Measurements from ENCODE around the gene HIGD1A.

The HIGD1A gene

GRCh38 chr3:42844815-42845214, 40.5 kb upstream of the HIGD1A start:
- H3K4me1 ChIP-seq (ENCODE audit: insufficient read depth, low read length, severe bottlenecking), result no peaks in the 10 kb centered on the region

DNA sequence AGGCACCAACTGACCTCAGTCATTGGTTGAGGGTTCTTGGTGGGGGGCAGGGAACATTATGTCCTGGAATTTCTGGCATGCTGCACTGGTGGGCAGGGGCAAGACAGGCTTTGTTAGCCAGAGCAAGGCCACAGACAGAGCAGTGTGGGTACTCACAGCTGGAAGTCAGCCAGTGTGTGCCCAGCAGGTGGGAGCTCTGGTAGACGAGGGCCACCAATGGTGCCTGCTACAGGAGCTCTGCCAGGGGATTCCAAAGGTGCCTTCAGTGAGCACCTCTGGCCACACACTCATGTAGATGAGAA, 40.1 kb upstream of the HIGD1A start:
- Histone ChIP-seq H3F3A (ENCODE audit: insufficient read depth, low read length) (no peaks in the 10 kb centered on the region), H3K27me3 (ENCODE audit: insufficient read depth, low read length) (no peaks in the 10 kb centered on the region), H3K79me2 (ENCODE audit: insufficient read depth, low read length) (no peaks in the 10 kb centered on the region), H3K4me2 (ENCODE audit: low read length) (no peak overlapping the region), H3K9me3 (ENCODE audit: low read length) (no peaks in the 10 kb centered on the region), H3K4me3 (ENCODE audit: low read depth, low read length, poor library complexity, severe bottlenecking) (no peak overlapping the region), H3K27ac (ENCODE audit: low read depth, low read length, poor library complexity, severe bottlenecking) (no peak overlapping the region), H2AFZ (ENCODE audit: low read length) (no peak overlapping the region), H3K36me3 (ENCODE audit: insufficient read depth, low read length) (no peaks in the 10 kb centered on the region), H3K4me1 (ENCODE audit: insufficient read depth, low read length, severe bottlenecking) (peaks cover 2% of the 10 kb centered on the region), H3K9ac (ENCODE audit: low read length) (no peak overlapping the region), H4K20me1 (ENCODE audit: insufficient read depth, low read length) (no peaks in the 10 kb centered on the region), H3K9me2 (ENCODE audit: low read depth, low read length) (no peaks in the 10 kb centered on the region)
- no peak for TF ChIP-seq EZH2 (IDR thresholded peaks at IDR 0.05; ENCODE audit: borderline replicate concordance, low read length)
- TF ChIP-seq, protein P1, sequence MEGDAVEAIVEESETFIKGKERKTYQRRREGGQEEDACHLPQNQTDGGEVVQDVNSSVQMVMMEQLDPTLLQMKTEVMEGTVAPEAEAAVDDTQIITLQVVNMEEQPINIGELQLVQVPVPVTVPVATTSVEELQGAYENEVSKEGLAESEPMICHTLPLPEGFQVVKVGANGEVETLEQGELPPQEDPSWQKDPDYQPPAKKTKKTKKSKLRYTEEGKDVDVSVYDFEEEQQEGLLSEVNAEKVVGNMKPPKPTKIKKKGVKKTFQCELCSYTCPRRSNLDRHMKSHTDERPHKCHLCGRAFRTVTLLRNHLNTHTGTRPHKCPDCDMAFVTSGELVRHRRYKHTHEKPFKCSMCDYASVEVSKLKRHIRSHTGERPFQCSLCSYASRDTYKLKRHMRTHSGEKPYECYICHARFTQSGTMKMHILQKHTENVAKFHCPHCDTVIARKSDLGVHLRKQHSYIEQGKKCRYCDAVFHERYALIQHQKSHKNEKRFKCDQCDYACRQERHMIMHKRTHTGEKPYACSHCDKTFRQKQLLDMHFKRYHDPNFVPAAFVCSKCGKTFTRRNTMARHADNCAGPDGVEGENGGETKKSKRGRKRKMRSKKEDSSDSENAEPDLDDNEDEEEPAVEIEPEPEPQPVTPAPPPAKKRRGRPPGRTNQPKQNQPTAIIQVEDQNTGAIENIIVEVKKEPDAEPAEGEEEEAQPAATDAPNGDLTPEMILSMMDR (IDR thresholded peaks at IDR 0.05; ENCODE audit: low read length), result no peak

More at GRCh38 chr3:42844815-42845214, 40.5 kb upstream of the HIGD1A start:
- Histone ChIP-seq H3K4me3 (ENCODE audit: low read depth, low read length, poor library complexity, severe bottlenecking) (no peak overlapping the region), H3K9ac (ENCODE audit: low read length) (no peak overlapping the region), H3K79me2 (ENCODE audit: insufficient read depth, low read length) (no peaks in the 10 kb centered on the region), H4K20me1 (ENCODE audit: insufficient read depth, low read length) (no peaks in the 10 kb centered on the region), H3K9me2 (ENCODE audit: low read depth, low read length) (no peaks in the 10 kb centered on the region), H3K36me3 (ENCODE audit: insufficient read depth, low read length) (no peaks in the 10 kb centered on the region), H3K4me2 (ENCODE audit: low read length) (no peak overlapping the region), H3K27me3 (ENCODE audit: insufficient read depth, low read length) (no peaks in the 10 kb centered on the region), H2AFZ (ENCODE audit: low read length) (no peak overlapping the region), H3K9me3 (ENCODE audit: low read length) (no peaks in the 10 kb centered on the region), H3K27ac (ENCODE audit: low read depth, low read length, poor library complexity, severe bottlenecking) (no peak overlapping the region), H3F3A (ENCODE audit: insufficient read depth, low read length) (no peaks in the 10 kb centered on the region)
- no peak for TF ChIP-seq EZH2 (IDR thresholded peaks at IDR 0.05; ENCODE audit: borderline replicate concordance, low read length)
- TF ChIP-seq, protein P1 (IDR thresholded peaks at IDR 0.05; ENCODE audit: low read length), result no peak

DNA sequence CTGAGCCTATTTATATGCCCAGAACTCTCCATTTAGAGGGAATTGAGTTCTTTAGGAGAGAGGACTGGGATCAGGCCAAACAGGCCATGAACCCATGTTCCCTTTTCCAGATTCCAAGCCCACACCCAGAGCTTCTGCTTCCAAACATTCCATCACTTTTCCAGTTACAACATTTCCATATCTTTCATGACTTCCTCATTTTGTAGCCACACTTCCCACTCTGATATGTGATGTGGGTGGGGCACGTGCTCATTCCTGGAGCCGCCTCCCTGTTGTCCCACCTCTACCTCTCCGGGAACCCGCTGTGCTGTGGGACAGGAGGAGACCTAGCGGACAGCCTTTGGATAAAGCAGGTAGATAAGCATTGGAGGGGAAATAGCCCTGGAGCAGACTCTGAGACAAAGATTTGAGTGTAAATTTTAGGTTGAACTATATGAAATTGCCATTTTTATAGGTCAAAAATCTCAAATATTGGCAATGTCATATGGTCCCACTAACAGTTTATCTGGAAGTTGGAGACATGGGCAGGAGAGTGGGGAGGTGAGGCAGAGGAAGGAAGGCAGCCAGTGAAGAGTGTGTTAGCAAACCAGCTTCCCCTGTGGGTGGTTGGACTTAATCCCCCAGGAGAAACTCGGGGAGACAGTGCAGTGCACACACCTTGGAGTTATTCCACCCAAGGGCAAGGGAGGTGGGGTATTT, 39.6 kb upstream of the HIGD1A start:
- Histone ChIP-seq H2AFZ (ENCODE audit: low read length) (no peak overlapping the region), H3K27me3 (ENCODE audit: insufficient read depth, low read length) (no peaks in the 10 kb centered on the region), H3K4me2 (ENCODE audit: low read length) (no peak overlapping the region), H3K27ac (ENCODE audit: low read depth, low read length, poor library complexity, severe bottlenecking) (no peak overlapping the region), H3K36me3 (ENCODE audit: insufficient read depth, low read length) (no peaks in the 10 kb centered on the region), H3K9me2 (ENCODE audit: low read depth, low read length) (no peaks in the 10 kb centered on the region), H3K4me3 (ENCODE audit: low read depth, low read length, poor library complexity, severe bottlenecking) (no peak overlapping the region), H3K79me2 (ENCODE audit: insufficient read depth, low read length) (no peaks in the 10 kb centered on the region), H3K9me3 (ENCODE audit: low read length) (no peaks in the 10 kb centered on the region), H3F3A (ENCODE audit: insufficient read depth, low read length) (no peaks in the 10 kb centered on the region), H3K9ac (ENCODE audit: low read length) (no peak overlapping the region), H4K20me1 (ENCODE audit: insufficient read depth, low read length) (no peaks in the 10 kb centered on the region), H3K4me1 (ENCODE audit: insufficient read depth, low read length, severe bottlenecking) (peaks cover 4% of the 10 kb centered on the region)
- TF ChIP-seq, protein P1 (IDR thresholded peaks at IDR 0.05; ENCODE audit: low read length), result no peak
- no peak for TF ChIP-seq EZH2 (IDR thresholded peaks at IDR 0.05; ENCODE audit: borderline replicate concordance, low read length)

Measured in OCI-LY1 (cell line).